Stimulated activated CD4-positive, alpha-beta T cell treated with anti-CD3 and anti-CD28 coated beads, Interleukin-15, amount 100 ng/mL, for 48 hours (primary cell): ENCODE data around the gene PDSS1.
"Not testable (repeated sequence)": the region's sequence is repeated elsewhere in the genome, so short reads cannot be mapped to it uniquely, and the experiment has no call there.

Experiments
- DNase-seq, 2 donors: peaks; one replicate each; pipeline ENCODE4 v3.0.0-alpha.2; 2020; ENCODE audit warnings: low read depth in 2 of 2

The PDSS1 gene

GRCh38 chr10:26697163-26697921 lies at the start of gene PDSS1:
PDSS1 (plus strand) TSS chr10:26697701; CDS start chr10:26697712, 11 bp downstream.
- peak; percentile 50 to 52 for DNase-seq

GRCh38 chr10:26648245-26648636 lies 49.3 kb upstream of the PDSS1 start:
- DNase-seq, result not testable (repeated sequence)

GRCh38 chr10:26650406-26650805 lies 47.1 kb upstream of the PDSS1 start:
- DNase-seq, result no peak

- not testable (repeated sequence) for DNase-seq
Observed at GRCh38 chr10:26651476-26651875, 46.0 kb upstream of the PDSS1 start.

- no peak for DNase-seq
Observed at GRCh38 chr10:26653004-26653403, 44.5 kb upstream of the PDSS1 start.

GRCh38 chr10:26655746-26656145 lies 41.8 kb upstream of the PDSS1 start:
- no peak for DNase-seq

GRCh38 chr10:26662864-26663263 lies 34.6 kb upstream of the PDSS1 start:
- no peak for DNase-seq

- DNase-seq, result no peak
Observed at GRCh38 chr10:26665080-26666048, 32.1 kb upstream of the PDSS1 start.

GRCh38 chr10:26675873-26676257 lies 21.6 kb upstream of the PDSS1 start:
- DNase-seq, result no peak

- DNase-seq, result no peak
Observed at GRCh38 chr10:26679588-26679987, 17.9 kb upstream of the PDSS1 start.

- DNase-seq, result no peak
Observed at GRCh38 chr10:26681076-26681475, 16.4 kb upstream of the PDSS1 start.

- DNase-seq, result not testable (repeated sequence)
Observed at GRCh38 chr10:26681971-26682370, 15.5 kb upstream of the PDSS1 start.

- no peak for DNase-seq
Observed at GRCh38 chr10:26682931-26683330, 14.6 kb upstream of the PDSS1 start.

- DNase-seq, result not testable (repeated sequence)
Observed at GRCh38 chr10:26684667-26685264, 12.7 kb upstream of the PDSS1 start.

GRCh38 chr10:26685441-26685840 lies 12.1 kb upstream of the PDSS1 start:
- no peak for DNase-seq

GRCh38 chr10:26689399-26689798 lies 8.1 kb upstream of the PDSS1 start:
- DNase-seq, result no peak

- DNase-seq, result no peak
Observed at GRCh38 chr10:26690731-26691475, 6.6 kb upstream of the PDSS1 start.

- not testable (repeated sequence) for DNase-seq
Observed at GRCh38 chr10:26694536-26694935, 3.0 kb upstream of the PDSS1 start.

- no peak for DNase-seq
Observed at GRCh38 chr10:26696786-26697162, 727 bp upstream of the PDSS1 start.

GRCh38 chr10:26697922-26698608 lies 564 bp downstream of the PDSS1 start:
- no peak for DNase-seq

- DNase-seq, result no peak
Observed at GRCh38 chr10:26698909-26699308, 1.4 kb downstream of the PDSS1 start.
